MM.1S (cell line): ENCODE data around the gene ZBTB18.

Source experiments
- CTCF ChIP-seq: fragments of 300-600 bp; sonication (generic); IDR thresholded peaks from 2 replicates; pipeline ENCODE4 v1.5.1; 2016; ENCODE audit warnings: antibody characterized with exemption, low read length, mixed read lengths
- EZH2 ChIP-seq: fragments of 300-600 bp; sonication (generic); optimal IDR thresholded peaks from 2 replicates; pipeline ENCODE3; 2017; ENCODE audit warnings: low read depth, mild to moderate bottlenecking, antibody characterized with exemption, low read length, mixed read lengths

GRCh38 chr1:244089561-244089960 lies 38.5 kb downstream of the ZBTB18 start:
- TF ChIP-seq CTCF (no peak), EZH2 (no peak)
